Transverse colon (tissue), 3 donors: ENCODE results near the gene IRS2.

ENCODE experiments used
- EP300 ChIP-seq: sonication (generic); formaldehyde crosslinking; IDR thresholded peaks from one replicate; pipeline ENCODE4 v1.6.1; 2017; ENCODE audit warnings: antibody characterized with exemption, low read depth
- POLR2A ChIP-seq: fragments of 450-650 bp; IDR thresholded peaks from one replicate; pipeline ENCODE4 v1.6.1; 2016; ENCODE audit warnings: antibody characterized with exemption, mild to moderate bottlenecking, moderate library complexity
- TF ChIP-seq, protein P1 (sequence below), 5 experiments: fragments of 200-600 bp in 3 of 5; fragments of 450-650 bp in 2 of 5; sonication (generic) in 3 of 5; IDR thresholded peaks; 1 replicate in 2 of 5; 2 replicates in 3 of 5; pipeline ENCODE4 v1.5.1; 2016 to 2017; ENCODE audit warnings: antibody characterized with exemption in 5 of 5, inconsistent platforms in 3 of 5, mild to moderate bottlenecking in 2 of 5, moderate library complexity in 1 of 5

DNA sequence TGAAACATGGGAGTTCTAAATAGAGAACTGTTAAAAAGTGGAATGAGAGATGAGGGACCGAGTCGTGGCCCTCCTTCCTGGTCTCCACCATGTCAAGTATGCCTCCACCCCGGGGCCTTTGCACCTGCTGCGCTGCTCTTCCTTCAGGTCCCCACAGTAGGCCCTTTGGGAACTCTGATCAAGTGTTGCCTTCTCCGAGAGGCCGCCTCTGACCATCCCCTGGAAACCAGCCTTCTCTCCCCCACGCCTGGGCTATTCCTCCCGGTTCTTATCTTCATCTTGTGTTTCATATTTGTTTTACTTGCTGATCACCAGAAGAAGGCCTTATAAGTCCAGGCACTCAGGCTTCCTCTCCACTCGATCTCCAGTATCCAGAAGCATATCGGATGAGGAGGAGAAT is 40.0 kb downstream of the IRS2 start:
- TF ChIP-seq, protein P1, sequence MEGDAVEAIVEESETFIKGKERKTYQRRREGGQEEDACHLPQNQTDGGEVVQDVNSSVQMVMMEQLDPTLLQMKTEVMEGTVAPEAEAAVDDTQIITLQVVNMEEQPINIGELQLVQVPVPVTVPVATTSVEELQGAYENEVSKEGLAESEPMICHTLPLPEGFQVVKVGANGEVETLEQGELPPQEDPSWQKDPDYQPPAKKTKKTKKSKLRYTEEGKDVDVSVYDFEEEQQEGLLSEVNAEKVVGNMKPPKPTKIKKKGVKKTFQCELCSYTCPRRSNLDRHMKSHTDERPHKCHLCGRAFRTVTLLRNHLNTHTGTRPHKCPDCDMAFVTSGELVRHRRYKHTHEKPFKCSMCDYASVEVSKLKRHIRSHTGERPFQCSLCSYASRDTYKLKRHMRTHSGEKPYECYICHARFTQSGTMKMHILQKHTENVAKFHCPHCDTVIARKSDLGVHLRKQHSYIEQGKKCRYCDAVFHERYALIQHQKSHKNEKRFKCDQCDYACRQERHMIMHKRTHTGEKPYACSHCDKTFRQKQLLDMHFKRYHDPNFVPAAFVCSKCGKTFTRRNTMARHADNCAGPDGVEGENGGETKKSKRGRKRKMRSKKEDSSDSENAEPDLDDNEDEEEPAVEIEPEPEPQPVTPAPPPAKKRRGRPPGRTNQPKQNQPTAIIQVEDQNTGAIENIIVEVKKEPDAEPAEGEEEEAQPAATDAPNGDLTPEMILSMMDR (IDR thresholded peaks at IDR 0.05), result no peak
- no peak for TF ChIP-seq EP300
- TF ChIP-seq POLR2A, result no peak
